Measurements from ENCODE around the gene KCNG2.

- TF ChIP-seq CTCF (IDR thresholded peaks at IDR 0.05) (no peak), EZH2 (IDR thresholded peaks at IDR 0.05) (no peak)
Measured at GRCh38 chr18:79851489-79851888, 53.8 kb downstream of the KCNG2 start.

All from neural progenitor cell (in vitro differentiated cells).